Liver (tissue), 9 donors: ENCODE data around the gene ST6GALNAC3. TPM values are rescaled to one million over a fixed set of nuclear protein-coding genes. Genes with fewer than 3 reads are reported as not detected.

Source experiments
- DNase-seq: peaks from one replicate; pipeline ENCODE4 v3.0.0-alpha.2; 2017; ENCODE audit warnings: low spot score
- H3K27ac ChIP-seq, 2 donors: one replicate each; pipeline ENCODE4 v1.7.0; 2013; ENCODE audit warnings: inconsistent platforms in 2 of 2, low read length in 2 of 2, control low read depth in 1 of 2, low read depth in 1 of 2, mild to moderate bottlenecking in 1 of 2
- H3K27me3 ChIP-seq, 4 donors: one replicate each; pipeline versions ENCODE4 v1.6.1 to v1.7.0; 2013; ENCODE audit warnings: low read length in 3 of 4, inconsistent platforms in 1 of 4, mild to moderate bottlenecking in 1 of 4, moderate library complexity in 1 of 4; ENCODE audit not compliant: control insufficient read depth in 4 of 4, insufficient read depth in 4 of 4
- H3K36me3 ChIP-seq, 4 donors: one replicate each; pipeline versions ENCODE4 v1.6.1 to v1.7.0; 2013; ENCODE audit warnings: low read length in 3 of 4, mild to moderate bottlenecking in 3 of 4, low read depth in 1 of 4, moderate library complexity in 1 of 4; ENCODE audit not compliant: control insufficient read depth in 4 of 4, insufficient read depth in 3 of 4
- H3K4me1 ChIP-seq, 4 donors: one replicate each; pipeline versions ENCODE4 v1.6.1 to v1.7.0; 2013; ENCODE audit warnings: low read length in 3 of 4, mild to moderate bottlenecking in 3 of 4, moderate library complexity in 1 of 4; ENCODE audit not compliant: control insufficient read depth in 4 of 4, insufficient read depth in 4 of 4
- H3K4me3 ChIP-seq, 3 donors: one replicate each; pipeline versions ENCODE4 v1.6.1 to v1.7.0; 2013; ENCODE audit warnings: low read length in 3 of 3, control low read depth in 1 of 3, low read depth in 1 of 3, mild to moderate bottlenecking in 1 of 3
- H3K9ac ChIP-seq, 2 donors: one replicate each; pipeline ENCODE4 v1.7.0; 2013; ENCODE audit warnings: low read length in 2 of 2, mild to moderate bottlenecking in 2 of 2, moderate library complexity in 2 of 2, control low read depth in 1 of 2, low read depth in 1 of 2
- H3K9me3 ChIP-seq, 4 donors: one replicate each; pipeline versions ENCODE4 v1.6.1 to v1.7.0; 2013; ENCODE audit warnings: low read length in 3 of 4; ENCODE audit not compliant: control insufficient read depth in 4 of 4
- EGR1 ChIP-seq, 2 donors: IDR thresholded peaks; 2 replicates each; pipeline ENCODE4 v1.6.1; 2016 to 2018; ENCODE audit warnings: antibody characterized with exemption in 2 of 2, low read depth in 2 of 2
- FOXA1 ChIP-seq: IDR thresholded peaks from 2 replicates; pipeline ENCODE4 v1.6.1; 2016; ENCODE audit warnings: antibody characterized with exemption
- HNF4A ChIP-seq, 2 donors: conservative IDR thresholded peaks; 2 replicates each; pipeline ENCODE4 v1.6.1; 2016; ENCODE audit warnings: antibody characterized with exemption in 2 of 2, mild to moderate bottlenecking in 2 of 2
- HNF4G ChIP-seq: IDR thresholded peaks from 2 replicates; pipeline ENCODE4 v1.6.1; 2016; ENCODE audit warnings: antibody characterized with exemption
- JUND ChIP-seq, 2 donors: IDR thresholded peaks; 2 replicates each; pipeline ENCODE4 v1.6.1; 2016; ENCODE audit warnings: antibody characterized with exemption in 2 of 2
- MAX ChIP-seq: IDR thresholded peaks from 2 replicates; pipeline ENCODE4 v1.6.1; 2016; ENCODE audit warnings: antibody characterized with exemption
- NR2F2 ChIP-seq: IDR thresholded peaks from 2 replicates; pipeline ENCODE4 v1.6.1; 2016; ENCODE audit warnings: antibody characterized with exemption
- RAD21 ChIP-seq, 2 donors: IDR thresholded peaks; 2 replicates each; pipeline ENCODE4 v1.6.1; 2016; ENCODE audit warnings: antibody characterized with exemption in 2 of 2, mild to moderate bottlenecking in 2 of 2
- TAF1 ChIP-seq: conservative IDR thresholded peaks from 2 replicates; pipeline ENCODE4 v1.6.1; 2016; ENCODE audit warnings: antibody characterized with exemption, mild to moderate bottlenecking
- YY1 ChIP-seq: IDR thresholded peaks from 2 replicates; pipeline ENCODE4 v1.6.1; 2016; ENCODE audit warnings: antibody characterized with exemption, mild to moderate bottlenecking
- WGBS: extraction: QIAGEN DNeasy Blood & Tissue Kit; methylation state at CpG from one replicate; pipeline ENCODE4 v1.1.7; 2013; 5-methylcytosine and 5-hydroxymethylcytosine counted together
- polyA plus RNA-seq, 2 donors: library from polyadenylated mRNA; stranded (reverse) in 1 of 2; unstranded in 1 of 2; fragments of 200-250 nt in 1 of 2; fragments of >200 nt in 1 of 2; fragmentation: Nextera tagmentation in 1 of 2; extraction: Ambion mirVana in 1 of 2; gene quantifications; one replicate each; pipeline versions ENCODE4 v1.2.1 to v1.2.3, GENCODE V29; 2013 to 2015
- total RNA-seq, 2 donors: library from RNA; depleted of rRNA; stranded (reverse); fragments of >200 nt; gene quantifications; one replicate each; pipeline ENCODE4 v1.2.3, GENCODE V29; 2014
- TF ChIP-seq, protein P1 (sequence below): IDR thresholded peaks from 2 replicates; pipeline ENCODE4 v1.6.1; 2016; ENCODE audit warnings: antibody characterized with exemption, mild to moderate bottlenecking
- TF ChIP-seq, protein P2 (sequence below): IDR thresholded peaks from 2 replicates; pipeline ENCODE4 v1.6.1; 2016; ENCODE audit warnings: antibody characterized with exemption
- donor health status: healthy.
- donor health status: healthy.
- donor health status: healthy.
- donor health status: healthy.
- donor health status: healthy.

ST6GALNAC3 gene
- total and polyA plus RNA-seq, 4 donors: 1.2 to 5.0 (median 3.2) TPM

DNA sequence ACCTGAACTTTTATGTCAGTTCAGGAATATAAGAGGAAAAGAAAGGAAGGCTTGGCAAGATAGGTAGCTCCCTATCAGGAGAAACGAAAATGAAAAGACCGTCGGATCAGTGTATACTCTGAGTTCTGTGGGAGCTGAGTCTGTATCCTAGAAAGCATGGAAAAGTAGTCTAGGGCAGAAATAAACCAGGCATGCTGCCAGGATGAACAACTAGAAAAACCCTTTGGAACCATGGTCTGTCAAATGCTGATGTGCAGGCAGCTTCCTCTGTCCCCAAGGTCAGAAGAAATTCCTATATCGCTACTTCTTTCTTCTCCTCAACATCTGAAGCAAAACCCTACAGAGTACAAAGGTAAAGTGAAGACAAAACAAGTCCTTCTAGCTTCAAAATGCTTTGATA lies 268.8 kb downstream of the ST6GALNAC3 start:
- WGBS: 70% methylated on average over 4 of the region's 4 CpGs
- TF ChIP-seq EGR1 (IDR thresholded peaks at IDR 0.05; ENCODE audit: low read depth in 2 of 2) (no peak), NR2F2 (no peak), FOXA1 (no peak), YY1 (no peak), HNF4G (no peak), MAX (no peak)
- TF ChIP-seq, protein P1, sequence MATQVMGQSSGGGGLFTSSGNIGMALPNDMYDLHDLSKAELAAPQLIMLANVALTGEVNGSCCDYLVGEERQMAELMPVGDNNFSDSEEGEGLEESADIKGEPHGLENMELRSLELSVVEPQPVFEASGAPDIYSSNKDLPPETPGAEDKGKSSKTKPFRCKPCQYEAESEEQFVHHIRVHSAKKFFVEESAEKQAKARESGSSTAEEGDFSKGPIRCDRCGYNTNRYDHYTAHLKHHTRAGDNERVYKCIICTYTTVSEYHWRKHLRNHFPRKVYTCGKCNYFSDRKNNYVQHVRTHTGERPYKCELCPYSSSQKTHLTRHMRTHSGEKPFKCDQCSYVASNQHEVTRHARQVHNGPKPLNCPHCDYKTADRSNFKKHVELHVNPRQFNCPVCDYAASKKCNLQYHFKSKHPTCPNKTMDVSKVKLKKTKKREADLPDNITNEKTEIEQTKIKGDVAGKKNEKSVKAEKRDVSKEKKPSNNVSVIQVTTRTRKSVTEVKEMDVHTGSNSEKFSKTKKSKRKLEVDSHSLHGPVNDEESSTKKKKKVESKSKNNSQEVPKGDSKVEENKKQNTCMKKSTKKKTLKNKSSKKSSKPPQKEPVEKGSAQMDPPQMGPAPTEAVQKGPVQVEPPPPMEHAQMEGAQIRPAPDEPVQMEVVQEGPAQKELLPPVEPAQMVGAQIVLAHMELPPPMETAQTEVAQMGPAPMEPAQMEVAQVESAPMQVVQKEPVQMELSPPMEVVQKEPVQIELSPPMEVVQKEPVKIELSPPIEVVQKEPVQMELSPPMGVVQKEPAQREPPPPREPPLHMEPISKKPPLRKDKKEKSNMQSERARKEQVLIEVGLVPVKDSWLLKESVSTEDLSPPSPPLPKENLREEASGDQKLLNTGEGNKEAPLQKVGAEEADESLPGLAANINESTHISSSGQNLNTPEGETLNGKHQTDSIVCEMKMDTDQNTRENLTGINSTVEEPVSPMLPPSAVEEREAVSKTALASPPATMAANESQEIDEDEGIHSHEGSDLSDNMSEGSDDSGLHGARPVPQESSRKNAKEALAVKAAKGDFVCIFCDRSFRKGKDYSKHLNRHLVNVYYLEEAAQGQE: no peak
- TF ChIP-seq, protein P2, sequence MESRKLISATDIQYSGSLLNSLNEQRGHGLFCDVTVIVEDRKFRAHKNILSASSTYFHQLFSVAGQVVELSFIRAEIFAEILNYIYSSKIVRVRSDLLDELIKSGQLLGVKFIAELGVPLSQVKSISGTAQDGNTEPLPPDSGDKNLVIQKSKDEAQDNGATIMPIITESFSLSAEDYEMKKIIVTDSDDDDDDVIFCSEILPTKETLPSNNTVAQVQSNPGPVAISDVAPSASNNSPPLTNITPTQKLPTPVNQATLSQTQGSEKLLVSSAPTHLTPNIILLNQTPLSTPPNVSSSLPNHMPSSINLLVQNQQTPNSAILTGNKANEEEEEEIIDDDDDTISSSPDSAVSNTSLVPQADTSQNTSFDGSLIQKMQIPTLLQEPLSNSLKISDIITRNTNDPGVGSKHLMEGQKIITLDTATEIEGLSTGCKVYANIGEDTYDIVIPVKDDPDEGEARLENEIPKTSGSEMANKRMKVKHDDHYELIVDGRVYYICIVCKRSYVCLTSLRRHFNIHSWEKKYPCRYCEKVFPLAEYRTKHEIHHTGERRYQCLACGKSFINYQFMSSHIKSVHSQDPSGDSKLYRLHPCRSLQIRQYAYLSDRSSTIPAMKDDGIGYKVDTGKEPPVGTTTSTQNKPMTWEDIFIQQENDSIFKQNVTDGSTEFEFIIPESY: no peak
- DNase-seq: no peak

DNA sequence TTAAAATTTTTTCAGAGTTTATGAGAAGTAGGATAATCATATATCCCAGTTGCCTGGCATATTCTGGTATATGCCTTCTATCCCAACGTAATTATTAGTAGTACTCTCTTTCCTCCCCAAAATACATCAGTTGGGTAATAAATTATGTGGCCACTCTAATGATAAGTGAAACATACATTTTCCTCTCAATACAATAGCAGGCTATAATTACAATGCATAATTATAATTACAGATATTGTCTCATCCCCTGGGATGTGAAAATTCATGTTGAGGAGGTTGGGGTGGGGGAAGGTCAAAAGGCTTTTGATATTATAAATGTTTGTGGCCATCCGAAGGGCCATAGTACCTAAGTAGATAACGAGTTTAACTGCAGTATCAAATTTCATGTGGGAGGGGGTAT lies 277.1 kb downstream of the ST6GALNAC3 start:
- Histone ChIP-seq H3K9ac (no peak overlapping the region), H3K27me3 (no peaks in the 10 kb centered on the region), H3K4me3 (no peak overlapping the region), H3K36me3 (no peaks in the 10 kb centered on the region), H3K9me3 (no peaks in the 10 kb centered on the region), H3K27ac (no peak overlapping the region), H3K4me1 (no peaks in the 10 kb centered on the region)
- no peak for DNase-seq
- 67% methylated on average over 3 of the region's 3 CpGs for WGBS
- TF ChIP-seq, protein P2: no peak
- TF ChIP-seq HNF4G (no peak), JUND (IDR thresholded peaks at IDR 0.05) (no peak), RAD21 (IDR thresholded peaks at IDR 0.05) (no peak), YY1 (no peak), TAF1 (no peak), NR2F2 (no peak), EGR1 (IDR thresholded peaks at IDR 0.05; ENCODE audit: low read depth in 2 of 2) (no peak), HNF4A (conservative IDR thresholded peaks at IDR 0.05) (no peak)
- TF ChIP-seq, protein P1: no peak

More for the DNA sequence above, 268.8 kb downstream of the ST6GALNAC3 start:
- H3K27me3 ChIP-seq: peaks cover 0 to 3% (median 0%) of the 10 kb centered on the region in 4 donors
- no peaks in the 10 kb centered on the region for H3K4me1 ChIP-seq
- no peak overlapping the region for H3K4me3 ChIP-seq
- no peaks in the 10 kb centered on the region for H3K9me3 ChIP-seq
- H3K36me3 ChIP-seq: no peaks in the 10 kb centered on the region
- no peak overlapping the region for H3K27ac ChIP-seq
- H3K9ac ChIP-seq: no peak overlapping the region
